Central memory CD8-positive, alpha-beta T cell (primary cell): ENCODE measurements around the gene C1GALT1C1L.
"Not testable (repeated sequence)": the region's sequence is repeated elsewhere in the genome, so short reads cannot be mapped to it uniquely, and the experiment has no call there.

Source experiments
- ATAC-seq: fragments of 150-1000 bp; cut with Tn5 transposase; replicated peaks from 2 replicates; pipeline ENCODE4 v1.10.0; 2022; ENCODE audit warnings: mild to moderate bottlenecking, moderate FRiP score, moderate number of reproducible peaks; ENCODE audit not compliant: poor library complexity, severe bottlenecking; ENCODE audit errors: extremely low read depth
- DNase-seq, 2 donors: peaks; one replicate each; pipeline ENCODE4 v3.0.0; 2021; ENCODE audit warnings: low spot score in 2 of 2
- H3K27ac Mint-ChIP-seq: one replicate; pipeline ENCODE4 v1.8.0; 2022; ENCODE audit warnings: low read depth, mild to moderate bottlenecking, moderate library complexity, mixed read lengths
- H3K27me3 Mint-ChIP-seq: one replicate; pipeline ENCODE4 v1.8.0; 2022; ENCODE audit warnings: mixed read lengths
- H3K36me3 Mint-ChIP-seq: one replicate; pipeline ENCODE4 v1.8.0; 2022; ENCODE audit warnings: mild to moderate bottlenecking, moderate library complexity, mixed read lengths; ENCODE audit not compliant: insufficient read depth
- H3K4me1 Mint-ChIP-seq: one replicate; pipeline ENCODE4 v1.8.0; 2022; ENCODE audit warnings: mixed read lengths
- H3K4me3 Mint-ChIP-seq: one replicate; pipeline ENCODE4 v1.8.0; 2022; ENCODE audit warnings: mild to moderate bottlenecking, moderate library complexity, mixed read lengths
- H3K9me3 Mint-ChIP-seq: one replicate; pipeline ENCODE4 v1.8.0; 2022; ENCODE audit warnings: mixed read lengths

The C1GALT1C1L gene

DNA sequence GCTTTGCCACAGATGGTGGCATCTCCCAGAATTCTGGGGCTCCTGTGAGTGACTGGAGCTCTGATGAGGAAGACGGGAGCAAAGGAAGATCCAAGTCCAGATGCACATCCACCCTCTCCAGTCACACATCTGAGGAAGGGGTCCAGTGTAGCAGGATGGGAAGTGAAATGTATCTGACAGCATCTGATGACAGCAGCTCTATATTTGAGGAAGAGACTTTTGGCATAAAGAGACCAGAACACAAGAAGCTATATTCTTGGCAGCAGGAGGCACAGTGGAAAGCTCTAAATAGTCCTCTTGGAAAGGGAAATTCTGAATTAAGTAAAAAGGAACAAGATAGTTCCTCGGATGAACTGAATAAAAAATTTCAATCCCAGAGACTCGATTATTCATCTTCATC, 23.5 kb upstream of the C1GALT1C1L start:
- Mint-ChIP-seq H3K27ac (no peak overlapping the region), H3K27me3 (peaks cover 21% of the 10 kb centered on the region)
- DNase-seq, result no peak

DNA sequence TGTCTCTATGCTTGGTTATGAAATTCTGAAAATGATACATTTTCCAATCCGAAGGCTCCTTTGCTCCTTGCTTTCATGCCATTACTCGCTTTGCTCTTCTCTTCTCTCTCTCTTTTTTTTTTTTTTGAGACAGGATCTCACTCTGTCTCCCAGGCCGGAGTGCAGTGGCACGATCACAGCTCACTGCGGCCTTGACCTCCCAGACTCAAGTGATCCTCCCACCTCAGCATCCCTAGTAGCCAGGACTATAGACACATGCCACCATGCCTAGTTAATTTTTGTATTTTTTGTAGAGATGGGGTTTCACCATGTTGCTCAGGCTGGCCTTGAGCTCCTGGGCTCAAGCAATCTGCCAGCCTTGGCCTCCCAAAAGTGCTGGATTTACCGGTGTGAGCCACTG, 21.9 kb upstream of the C1GALT1C1L start:
- not testable (repeated sequence) for H3K27me3 Mint-ChIP-seq, H3K27ac Mint-ChIP-seq

More for the DNA sequence above, 23.5 kb upstream of the C1GALT1C1L start:
- no peaks in the 10 kb centered on the region for H3K4me1 Mint-ChIP-seq
- H3K36me3 Mint-ChIP-seq, result peaks cover 1% of the 10 kb centered on the region
- H3K9me3 Mint-ChIP-seq, result no peaks in the 10 kb centered on the region
- no peak overlapping the region for H3K4me3 Mint-ChIP-seq
- no peak for ATAC-seq

DNA sequence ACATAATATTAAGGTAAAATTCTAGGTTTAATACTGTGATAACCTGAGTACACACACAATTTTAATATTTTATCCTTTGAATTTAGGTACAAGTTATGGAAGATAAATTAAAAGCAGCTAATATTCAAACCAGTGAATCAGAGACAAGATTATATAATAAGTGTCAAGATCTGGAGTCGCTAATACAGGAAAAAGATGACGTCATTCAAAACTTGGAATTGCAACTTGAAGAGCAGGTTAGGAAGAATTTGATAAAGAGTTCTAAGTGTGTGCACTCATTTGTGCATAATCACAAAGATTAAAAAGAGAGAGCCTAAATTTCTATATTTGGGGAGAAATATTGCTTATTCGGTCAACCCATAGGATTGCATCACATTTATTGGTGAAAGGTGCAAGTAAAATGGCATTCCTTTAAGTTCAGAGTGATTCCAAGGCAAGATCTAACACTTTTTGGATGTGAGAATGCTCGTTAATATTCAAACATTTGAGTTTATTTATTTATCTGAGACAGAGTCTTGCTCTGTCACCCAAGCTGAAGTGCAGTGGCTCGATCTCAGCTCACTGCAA, 16.3 kb upstream of the C1GALT1C1L start:
- Mint-ChIP-seq H3K9me3 (no peaks in the 10 kb centered on the region), H3K27ac (no peak overlapping the region), H3K4me3 (no peak overlapping the region)

More for the DNA sequence above, 21.9 kb upstream of the C1GALT1C1L start:
- not testable (repeated sequence) for DNase-seq, ATAC-seq, H3K9me3 Mint-ChIP-seq, H3K36me3 Mint-ChIP-seq, H3K4me3 Mint-ChIP-seq, H3K4me1 Mint-ChIP-seq

DNA sequence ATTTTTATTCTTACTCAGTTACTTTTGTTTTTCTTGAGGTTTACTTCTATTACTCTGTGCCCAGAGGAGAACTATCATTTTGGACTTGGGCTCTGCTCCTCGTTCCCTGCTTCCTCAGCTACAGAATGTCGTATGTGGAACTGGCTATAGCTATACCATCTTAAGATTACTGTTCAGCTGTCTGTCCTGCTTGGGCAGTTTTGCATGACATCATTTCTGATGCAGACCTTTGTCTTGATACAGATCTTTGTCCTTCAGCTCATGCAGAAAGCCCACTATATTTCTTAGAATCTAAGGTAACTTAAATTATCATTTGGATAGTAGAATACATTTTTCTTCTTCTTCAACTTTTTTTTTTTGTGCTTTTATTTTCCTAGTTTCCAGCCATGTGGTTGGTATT, 13.8 kb upstream of the C1GALT1C1L start:
- Mint-ChIP-seq H3K27me3 (peaks cover 30% of the 10 kb centered on the region), H3K4me1 (no peaks in the 10 kb centered on the region), H3K4me3 (no peak overlapping the region), H3K9me3 (no peaks in the 10 kb centered on the region), H3K27ac (no peak overlapping the region), H3K36me3 (no peaks in the 10 kb centered on the region)
- DNase-seq (no peak), ATAC-seq (no peak)

More for the DNA sequence above, 16.3 kb upstream of the C1GALT1C1L start:
- DNase-seq (no peak), ATAC-seq (no peak)
- H3K36me3 Mint-ChIP-seq, result peaks cover 1% of the 10 kb centered on the region
- no peaks in the 10 kb centered on the region for H3K4me1 Mint-ChIP-seq
- H3K27me3 Mint-ChIP-seq, result peaks cover 30% of the 10 kb centered on the region

DNA sequence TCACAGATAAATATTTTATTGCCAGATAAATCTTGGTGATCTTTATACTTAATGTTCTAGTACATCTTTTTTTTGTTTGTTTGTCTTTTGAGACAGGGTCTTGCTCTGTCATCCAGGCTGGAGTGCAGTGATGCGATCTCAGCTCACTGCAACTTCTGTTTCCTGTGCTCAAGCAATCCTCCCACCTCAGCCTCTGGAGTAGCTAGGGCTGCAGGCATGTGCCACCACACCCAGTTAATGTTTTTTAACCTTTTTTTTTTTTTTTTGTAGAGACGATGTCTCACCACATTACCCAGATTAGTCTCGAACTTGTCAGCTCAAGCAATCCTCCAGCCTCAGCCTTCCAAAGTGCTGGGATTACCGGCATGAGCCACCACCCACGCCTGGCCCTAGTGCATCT, 9.1 kb upstream of the C1GALT1C1L start:
- H3K27me3 Mint-ChIP-seq, result peaks cover 16% of the 10 kb centered on the region
- no peaks in the 10 kb centered on the region for H3K4me1 Mint-ChIP-seq
- DNase-seq (no peak), ATAC-seq (no peak)
- no peak overlapping the region for H3K27ac Mint-ChIP-seq
- no peak overlapping the region for H3K4me3 Mint-ChIP-seq
- H3K36me3 Mint-ChIP-seq, result no peaks in the 10 kb centered on the region
- no peaks in the 10 kb centered on the region for H3K9me3 Mint-ChIP-seq

DNA sequence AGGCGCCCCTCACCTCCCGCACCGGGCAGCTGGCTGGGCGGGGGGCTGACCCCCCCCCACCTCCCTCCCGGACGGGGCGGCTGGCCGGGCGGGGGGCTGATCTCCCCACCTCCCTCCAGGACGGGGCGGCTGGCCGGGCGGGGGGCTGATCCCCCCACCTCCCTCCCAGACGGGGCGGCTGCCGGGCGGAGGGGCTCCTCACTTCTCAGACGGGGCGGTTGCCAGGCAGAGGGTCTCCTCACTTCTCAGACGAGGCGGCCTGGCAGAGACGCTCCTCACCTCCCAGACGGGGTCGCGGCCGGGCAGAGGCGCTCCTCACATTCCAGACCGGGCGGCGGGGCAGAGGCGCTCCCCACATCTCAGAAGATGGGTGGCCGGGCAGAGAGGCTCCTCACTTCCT, 1.6 kb upstream of the C1GALT1C1L start:
- not testable (repeated sequence) for ATAC-seq

DNA sequence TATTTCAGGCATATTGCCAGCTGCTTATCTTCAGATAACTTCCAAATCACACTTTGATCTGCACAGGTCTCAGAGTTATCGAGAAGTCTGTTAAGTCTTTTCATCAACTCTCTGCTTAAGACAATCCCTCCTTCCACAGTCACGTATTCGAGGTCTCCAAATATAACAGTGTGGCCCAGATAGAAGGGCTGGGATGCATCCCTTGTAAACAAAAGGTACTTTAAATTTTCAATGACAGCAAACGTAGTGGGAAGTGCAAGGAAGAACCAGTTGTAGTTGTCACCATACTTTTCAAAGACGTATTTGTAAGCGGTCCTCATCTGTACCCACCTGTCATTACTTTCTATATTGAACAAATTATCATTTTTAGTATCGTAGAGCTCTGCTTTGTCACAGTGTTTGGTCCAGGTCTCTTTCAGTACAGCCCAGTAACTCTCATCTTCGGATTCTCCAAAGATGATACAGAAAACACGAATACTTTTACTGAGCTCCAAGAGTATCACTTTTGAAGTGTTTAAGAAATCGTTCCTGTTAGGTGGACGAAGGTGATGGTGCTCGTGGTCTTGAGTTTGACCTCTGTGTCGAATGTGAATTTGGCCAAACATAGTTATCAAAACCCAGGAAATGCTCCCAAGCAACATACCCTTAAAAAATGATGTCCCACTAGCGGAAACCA, 445 bp downstream of the C1GALT1C1L start:
- Mint-ChIP-seq H3K9me3 (no peaks in the 10 kb centered on the region), H3K27me3 (peaks cover 41% of the 10 kb centered on the region), H3K36me3 (no peaks in the 10 kb centered on the region), H3K4me3 (peak overlapping the region; percentile 29), H3K4me1 (peaks cover 6% of the 10 kb centered on the region), H3K27ac (no peak overlapping the region)
- DNase-seq, result no peak
- no peak for ATAC-seq

More for the DNA sequence above, 1.6 kb upstream of the C1GALT1C1L start:
- H3K27me3 Mint-ChIP-seq, result peaks cover 34% of the 10 kb centered on the region
- not testable (repeated sequence) for DNase-seq, H3K27ac Mint-ChIP-seq, H3K36me3 Mint-ChIP-seq, H3K4me3 Mint-ChIP-seq, H3K4me1 Mint-ChIP-seq, H3K9me3 Mint-ChIP-seq

DNA sequence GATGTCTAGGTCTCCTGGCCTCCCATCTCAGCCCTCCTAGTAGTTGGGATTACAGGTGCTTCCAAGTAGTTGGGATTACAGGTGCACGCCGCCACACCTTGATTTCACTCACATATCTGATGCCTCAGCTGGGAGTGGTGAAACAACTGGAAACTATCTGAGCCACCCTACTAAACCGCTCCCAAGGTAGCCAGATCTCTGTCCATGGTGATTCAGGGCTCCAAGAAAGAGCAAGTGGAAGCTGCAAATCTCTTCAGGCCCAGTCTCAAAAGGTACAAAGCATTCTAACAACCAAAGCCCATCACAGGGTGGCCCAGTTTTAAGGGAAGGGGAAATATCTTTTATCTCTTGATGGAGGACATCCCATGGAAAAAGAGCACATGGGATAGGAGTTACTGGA, 19.0 kb downstream of the C1GALT1C1L start:
- no peak overlapping the region for H3K27ac Mint-ChIP-seq
- H3K4me3 Mint-ChIP-seq, result no peak overlapping the region
- DNase-seq (no peak), ATAC-seq (no peak)
- H3K4me1 Mint-ChIP-seq, result no peaks in the 10 kb centered on the region
- peaks cover 18% of the 10 kb centered on the region for H3K27me3 Mint-ChIP-seq
- H3K36me3 Mint-ChIP-seq, result peaks cover 2% of the 10 kb centered on the region
- H3K9me3 Mint-ChIP-seq, result no peaks in the 10 kb centered on the region

DNA sequence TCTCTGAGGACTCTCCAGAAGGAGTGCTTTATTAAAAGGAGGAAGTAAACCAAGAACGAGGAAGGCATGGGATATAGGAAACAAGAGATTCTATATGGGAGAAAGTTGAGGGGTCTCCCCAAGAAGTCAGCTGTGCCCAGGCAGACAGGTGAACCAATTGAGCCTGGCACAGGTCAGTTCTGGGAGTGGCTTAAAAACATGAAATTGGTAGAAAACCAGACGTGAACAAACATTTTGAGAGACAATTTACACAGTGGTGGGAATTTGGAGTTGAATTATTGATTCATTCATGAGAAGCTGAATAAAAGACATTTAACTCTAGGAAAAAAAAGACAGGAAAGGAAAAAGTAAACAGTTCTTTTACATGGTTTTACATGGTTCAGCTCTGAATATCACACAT, 22.7 kb downstream of the C1GALT1C1L start:
- Mint-ChIP-seq H3K4me1 (no peaks in the 10 kb centered on the region), H3K36me3 (peaks cover 2% of the 10 kb centered on the region), H3K27ac (no peak overlapping the region), H3K9me3 (no peaks in the 10 kb centered on the region), H3K4me3 (no peak overlapping the region), H3K27me3 (peaks cover 36% of the 10 kb centered on the region)
- DNase-seq, result no peak
- ATAC-seq, result no peak

DNA sequence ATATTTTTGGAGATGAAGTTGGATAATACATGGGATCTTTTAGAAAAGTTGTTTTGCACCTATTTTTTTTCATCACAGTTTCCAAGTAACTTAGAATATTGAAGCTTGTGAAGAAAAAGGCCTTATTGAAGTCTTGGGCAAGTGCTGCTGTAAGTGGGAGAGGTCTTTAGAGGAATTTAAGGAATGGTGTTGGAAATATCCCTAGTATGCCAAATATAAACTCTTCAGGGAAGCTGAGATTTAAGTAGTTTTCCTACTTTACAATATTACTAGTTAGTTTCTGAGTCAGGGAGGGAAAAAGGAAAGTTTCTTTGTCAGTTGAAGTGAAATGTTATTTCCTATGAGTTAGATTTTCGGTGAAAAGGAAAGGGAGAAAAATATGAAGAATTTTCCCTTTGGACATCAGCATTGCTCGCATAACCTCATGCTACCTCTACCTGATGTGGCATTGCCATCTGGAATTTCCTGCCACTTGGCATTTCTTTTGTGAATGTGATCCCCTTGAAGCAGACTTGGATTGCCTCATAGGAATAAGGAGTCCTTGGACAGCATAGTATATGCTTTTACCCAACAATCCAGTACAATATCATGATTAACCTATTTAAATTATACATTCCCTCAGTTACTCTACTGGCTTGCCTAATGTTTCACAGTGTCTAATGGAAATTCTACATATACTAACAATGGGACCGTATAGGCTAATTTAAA, 27.1 kb downstream of the C1GALT1C1L start:
- ATAC-seq (no peak), DNase-seq (no peak)
- H3K9me3 Mint-ChIP-seq, result no peaks in the 10 kb centered on the region
- no peaks in the 10 kb centered on the region for H3K4me1 Mint-ChIP-seq
- no peak overlapping the region for H3K4me3 Mint-ChIP-seq
- H3K27ac Mint-ChIP-seq, result no peak overlapping the region
- H3K36me3 Mint-ChIP-seq, result no peaks in the 10 kb centered on the region
- peaks cover 36% of the 10 kb centered on the region for H3K27me3 Mint-ChIP-seq

DNA sequence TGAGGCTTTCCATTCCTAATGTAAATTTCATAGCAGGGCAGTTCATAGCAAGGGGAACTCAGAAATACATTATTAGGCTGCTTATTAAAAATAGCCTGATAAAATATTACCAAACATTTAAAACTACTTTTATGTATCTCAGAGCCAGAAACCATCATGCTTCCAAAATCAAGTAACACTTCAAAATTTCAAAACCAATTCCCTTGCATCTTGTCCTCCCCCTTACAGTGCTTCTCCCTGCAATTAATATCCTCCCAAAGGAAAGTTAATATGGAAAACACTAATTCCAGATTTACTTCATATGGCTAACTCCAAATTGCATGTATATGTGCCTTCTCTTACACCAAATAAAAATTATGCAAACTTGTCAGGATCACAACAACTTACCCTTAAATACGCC, 32.5 kb downstream of the C1GALT1C1L start:
- Mint-ChIP-seq H3K27me3 (peaks cover 1% of the 10 kb centered on the region), H3K36me3 (peaks cover 3% of the 10 kb centered on the region), H3K9me3 (no peaks in the 10 kb centered on the region), H3K27ac (no peak overlapping the region), H3K4me3 (no peak overlapping the region), H3K4me1 (no peaks in the 10 kb centered on the region)
- ATAC-seq, result no peak
- DNase-seq, result no peak

DNA sequence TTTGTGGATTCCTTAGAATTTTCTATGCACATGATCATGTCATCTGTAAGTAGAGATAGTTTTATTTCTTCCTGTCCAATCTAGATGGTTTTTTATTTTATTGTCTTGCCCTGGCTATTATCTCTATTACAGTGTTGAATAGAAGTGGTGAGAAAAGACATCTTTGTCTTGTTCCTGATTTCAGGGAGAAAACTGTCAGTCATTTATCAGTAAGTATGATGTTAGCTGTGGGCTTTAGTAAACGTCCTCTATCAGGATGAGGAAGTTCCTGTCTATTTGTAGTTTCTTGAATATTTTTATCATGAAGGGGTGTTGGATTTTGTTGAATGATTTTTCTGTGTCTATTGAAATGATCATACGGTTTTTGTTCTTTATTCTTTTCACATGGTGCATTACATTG, 33.9 kb downstream of the C1GALT1C1L start:
- no peak overlapping the region for H3K4me3 Mint-ChIP-seq
- peaks cover 7% of the 10 kb centered on the region for H3K4me1 Mint-ChIP-seq
- H3K36me3 Mint-ChIP-seq, result peaks cover 7% of the 10 kb centered on the region
- H3K9me3 Mint-ChIP-seq, result no peaks in the 10 kb centered on the region
- no peak overlapping the region for H3K27ac Mint-ChIP-seq
- H3K27me3 Mint-ChIP-seq, result no peaks in the 10 kb centered on the region
- ATAC-seq, result no peak
- DNase-seq, result no peak
